Neuron (in vitro differentiated cells): ENCODE data around the gene CAMK1D.
A peak's percentile ranks its signal among the peaks of the same experiment; 100 is the strongest.

ENCODE experiments used
- H2AFZ ChIP-seq: one replicate; pipeline ENCODE4 v1.6.1; 2013; ENCODE audit warnings: low read depth, mild to moderate bottlenecking, inconsistent platforms, low read length, moderate library complexity
- H3K27me3 ChIP-seq: one replicate; pipeline ENCODE4 v1.6.1; 2013; ENCODE audit warnings: low read length; ENCODE audit not compliant: insufficient read depth
- H3K36me3 ChIP-seq: one replicate; pipeline ENCODE4 v1.6.1; 2013; ENCODE audit warnings: low read length; ENCODE audit not compliant: insufficient read depth
- H3K4me1 ChIP-seq: one replicate; pipeline ENCODE4 v1.6.1; 2013; ENCODE audit warnings: low read length; ENCODE audit not compliant: insufficient read depth
- H3K4me3 ChIP-seq: 2 replicates; pipeline ENCODE4 v1.5.1; 2013; ENCODE audit warnings: mild to moderate bottlenecking, low read length, moderate library complexity
- H3K9me3 ChIP-seq: one replicate; pipeline ENCODE4 v1.6.1; 2013; ENCODE audit warnings: low read length

Gene CAMK1D

DNA sequence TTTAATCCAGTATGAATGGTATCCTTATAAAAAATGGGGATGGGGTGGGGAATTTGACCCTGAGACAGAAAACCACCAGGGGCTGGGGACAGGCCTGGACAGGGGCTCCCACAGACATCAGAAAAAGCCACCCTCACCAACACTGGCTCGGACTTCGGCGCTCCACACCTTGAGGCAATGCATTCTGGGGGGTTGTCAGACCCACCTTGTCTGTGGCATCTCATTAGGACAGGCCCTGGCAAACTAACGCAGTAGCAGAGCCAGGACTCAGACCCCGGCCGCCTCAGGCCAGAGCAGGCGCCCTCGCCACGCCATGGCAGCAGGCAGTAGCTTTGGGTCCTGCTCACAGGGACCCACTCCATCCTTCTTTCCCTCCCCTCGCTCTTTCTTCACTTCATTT, 492.1 kb downstream of the CAMK1D start:
- Histone ChIP-seq H2AFZ (no peak overlapping the region), H3K27me3 (no peaks in the 10 kb centered on the region), H3K36me3 (no peaks in the 10 kb centered on the region)

DNA sequence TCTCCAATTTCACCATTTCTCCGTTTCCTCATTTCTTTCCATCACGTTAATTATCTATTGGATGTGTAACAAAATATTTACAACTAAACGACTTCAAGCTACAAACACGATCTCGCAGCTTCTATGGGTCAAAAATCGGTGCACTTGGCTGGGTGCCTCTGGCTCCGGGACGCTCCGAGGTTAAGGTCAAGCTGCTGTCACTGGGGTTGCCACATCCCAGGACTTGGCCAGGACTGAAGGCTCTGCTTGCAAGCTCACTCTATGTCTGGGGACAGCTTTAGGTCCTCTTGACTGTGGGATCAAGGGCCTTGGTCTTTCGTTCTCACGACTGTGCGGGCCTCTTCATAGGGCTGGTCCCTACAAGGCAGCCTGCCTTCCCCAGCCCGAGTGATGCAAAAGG, 492.5 kb downstream of the CAMK1D start:
- Histone ChIP-seq H3K4me3 (no peak overlapping the region), H3K27me3 (no peaks in the 10 kb centered on the region), H3K4me1 (peaks cover 11% of the 10 kb centered on the region), H3K9me3 (no peaks in the 10 kb centered on the region), H3K36me3 (no peaks in the 10 kb centered on the region), H2AFZ (no peak overlapping the region)

More for the DNA sequence above, 492.1 kb downstream of the CAMK1D start:
- H3K4me1 ChIP-seq: peaks cover 11% of the 10 kb centered on the region
- no peaks in the 10 kb centered on the region for H3K9me3 ChIP-seq
- no peak overlapping the region for H3K4me3 ChIP-seq

DNA sequence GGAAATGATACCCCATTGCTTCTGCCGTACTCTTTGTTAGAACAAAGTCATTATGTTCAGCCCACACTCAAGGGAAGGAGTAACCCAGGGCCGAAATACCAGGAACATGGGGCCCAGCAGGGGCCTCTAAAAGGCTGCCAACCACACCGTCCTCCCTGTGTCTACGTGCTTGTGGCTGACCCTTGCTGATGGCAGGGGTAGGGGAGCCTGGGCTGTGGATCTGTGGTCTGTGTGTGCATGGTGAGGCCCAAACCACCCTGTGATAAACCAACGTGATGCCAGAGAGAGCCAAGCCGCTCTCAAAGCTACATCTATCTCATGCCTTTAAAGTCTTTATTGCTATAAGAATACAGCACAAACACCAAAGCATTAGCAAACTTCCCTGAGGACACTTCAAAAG, 493.0 kb downstream of the CAMK1D start:
- H3K36me3 ChIP-seq: no peaks in the 10 kb centered on the region
- no peak overlapping the region for H2AFZ ChIP-seq

DNA sequence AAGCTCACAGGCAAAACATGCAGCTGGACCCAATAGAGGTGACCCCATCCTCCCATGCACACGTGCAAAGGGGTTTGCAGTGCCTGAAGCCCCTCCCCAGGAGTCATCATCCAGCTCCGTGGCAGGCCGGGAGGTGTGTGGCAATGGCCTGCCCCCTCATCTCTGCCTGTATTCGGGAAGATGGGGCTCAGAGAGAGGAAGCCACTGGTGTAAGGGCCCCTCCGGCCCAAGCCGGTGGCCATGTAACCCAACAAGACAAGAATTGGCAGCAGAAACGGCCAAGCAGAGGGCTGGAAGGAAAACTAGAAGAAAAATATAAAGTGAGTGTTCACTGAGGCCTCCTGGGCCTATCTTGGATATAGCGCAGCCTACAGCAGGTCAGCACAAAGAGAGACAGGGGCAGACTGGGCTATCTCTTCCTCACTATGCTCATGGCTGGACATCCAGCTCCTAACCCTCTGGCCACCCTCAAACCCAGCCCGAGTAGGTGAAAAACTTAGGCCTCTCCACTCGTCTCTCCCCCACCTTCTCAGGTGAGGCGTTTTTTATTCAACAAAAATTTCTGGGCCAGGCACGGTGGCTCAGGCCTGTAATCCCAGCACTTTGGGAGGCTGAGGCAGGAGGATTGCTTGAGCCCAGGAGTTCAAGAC, 494.1 kb downstream of the CAMK1D start:
- Histone ChIP-seq H2AFZ (no peak overlapping the region), H3K4me1 (peaks cover 11% of the 10 kb centered on the region), H3K4me3 (no peak overlapping the region), H3K27me3 (no peaks in the 10 kb centered on the region), H3K9me3 (no peaks in the 10 kb centered on the region), H3K36me3 (no peaks in the 10 kb centered on the region)

More for the DNA sequence above, 493.0 kb downstream of the CAMK1D start:
- H3K9me3 ChIP-seq: no peaks in the 10 kb centered on the region
- peaks cover 11% of the 10 kb centered on the region for H3K4me1 ChIP-seq
- no peak overlapping the region for H3K4me3 ChIP-seq
- no peaks in the 10 kb centered on the region for H3K27me3 ChIP-seq

DNA sequence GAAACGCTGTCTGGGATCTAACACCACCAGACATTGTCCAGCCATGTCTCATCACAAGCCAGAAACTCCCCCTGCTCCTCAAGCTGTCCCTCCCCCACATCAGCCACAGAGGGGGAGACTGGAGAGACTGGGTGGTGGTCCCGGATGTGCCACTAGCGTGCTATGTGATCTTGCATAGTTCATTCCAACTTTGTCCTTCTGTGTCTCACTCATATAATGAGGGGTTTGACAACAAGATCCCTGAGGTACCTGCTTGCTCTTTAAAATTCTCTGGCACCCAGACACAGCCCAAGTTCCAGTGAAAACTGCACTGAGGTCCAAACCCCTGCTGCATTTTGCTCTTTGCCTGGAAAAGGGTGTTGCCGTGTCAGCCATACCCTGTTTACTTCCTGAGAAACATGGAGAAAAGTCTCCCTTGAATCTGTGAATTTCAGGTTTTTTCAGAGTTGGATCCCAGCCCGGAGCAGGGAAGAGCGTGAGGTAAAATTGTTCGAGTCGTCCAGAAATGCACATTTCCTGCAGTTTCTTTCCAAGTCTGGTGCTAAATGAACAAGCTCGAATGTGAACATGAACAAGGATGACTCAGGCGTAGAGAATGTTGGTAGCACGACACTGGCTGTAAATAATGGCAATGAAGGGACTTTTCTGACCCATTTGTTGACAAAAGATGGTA, 495.6 kb downstream of the CAMK1D start:
- H2AFZ ChIP-seq: peak overlapping the region; percentile 87
- peak overlapping the region; percentile 11 for H3K4me3 ChIP-seq
- peaks cover 11% of the 10 kb centered on the region for H3K4me1 ChIP-seq
- H3K9me3 ChIP-seq: no peaks in the 10 kb centered on the region
- no peaks in the 10 kb centered on the region for H3K27me3 ChIP-seq
- no peaks in the 10 kb centered on the region for H3K36me3 ChIP-seq

DNA sequence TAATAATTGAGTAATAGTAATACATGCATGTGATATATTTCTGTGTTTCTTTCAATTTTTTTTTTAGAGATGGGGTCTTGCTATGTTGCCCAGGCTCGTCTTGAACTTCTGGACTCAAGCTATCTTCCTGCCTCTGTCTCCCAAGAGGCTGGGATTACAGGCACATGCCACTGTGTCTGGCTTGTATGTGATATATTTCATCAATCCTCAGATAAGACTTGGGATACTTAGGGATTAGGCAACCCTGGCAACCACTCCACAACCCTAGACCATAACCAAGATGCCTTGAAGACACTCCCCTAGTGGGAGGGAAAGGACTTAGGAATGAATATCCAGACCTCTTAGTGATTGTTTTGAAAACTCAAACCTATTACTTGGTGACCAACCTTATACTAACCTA, 497.4 kb downstream of the CAMK1D start:
- peaks cover 9% of the 10 kb centered on the region for H3K4me1 ChIP-seq
- H3K27me3 ChIP-seq: no peaks in the 10 kb centered on the region

DNA sequence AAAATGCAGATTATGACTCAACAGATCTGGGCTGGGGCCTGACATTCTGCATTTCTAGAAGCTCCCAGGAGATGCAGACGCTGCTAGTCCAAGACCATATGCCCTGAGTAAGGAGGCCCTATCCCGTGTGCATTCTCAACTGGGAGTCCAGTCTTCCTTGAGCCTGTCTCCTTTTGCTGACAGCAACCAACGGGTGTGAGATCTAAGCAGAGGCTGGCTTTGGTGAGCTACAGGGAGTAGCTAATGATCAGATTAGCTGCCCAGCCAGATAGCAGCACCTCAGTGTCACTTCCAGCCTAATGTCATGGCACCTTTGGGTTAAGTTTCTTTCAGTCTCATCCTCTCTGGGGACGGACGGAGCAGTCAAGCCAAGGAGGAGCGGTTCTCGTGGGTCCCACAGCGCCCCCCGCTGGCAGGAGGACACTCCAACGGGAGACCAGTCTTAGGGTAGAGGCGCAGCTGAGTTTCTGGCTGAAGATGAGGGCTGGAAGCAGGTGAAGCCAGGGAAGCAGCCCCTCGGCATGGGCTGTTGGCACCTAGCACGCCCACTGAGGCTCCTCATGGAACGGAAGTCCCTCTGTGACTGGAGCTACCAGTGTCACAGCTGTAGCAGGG, 498.1 kb downstream of the CAMK1D start:
- no peak overlapping the region for H2AFZ ChIP-seq

More for the DNA sequence above, 497.4 kb downstream of the CAMK1D start:
- no peaks in the 10 kb centered on the region for H3K36me3 ChIP-seq
- H3K9me3 ChIP-seq: no peaks in the 10 kb centered on the region
- no peak overlapping the region for H3K4me3 ChIP-seq
- H2AFZ ChIP-seq: no peak overlapping the region

DNA sequence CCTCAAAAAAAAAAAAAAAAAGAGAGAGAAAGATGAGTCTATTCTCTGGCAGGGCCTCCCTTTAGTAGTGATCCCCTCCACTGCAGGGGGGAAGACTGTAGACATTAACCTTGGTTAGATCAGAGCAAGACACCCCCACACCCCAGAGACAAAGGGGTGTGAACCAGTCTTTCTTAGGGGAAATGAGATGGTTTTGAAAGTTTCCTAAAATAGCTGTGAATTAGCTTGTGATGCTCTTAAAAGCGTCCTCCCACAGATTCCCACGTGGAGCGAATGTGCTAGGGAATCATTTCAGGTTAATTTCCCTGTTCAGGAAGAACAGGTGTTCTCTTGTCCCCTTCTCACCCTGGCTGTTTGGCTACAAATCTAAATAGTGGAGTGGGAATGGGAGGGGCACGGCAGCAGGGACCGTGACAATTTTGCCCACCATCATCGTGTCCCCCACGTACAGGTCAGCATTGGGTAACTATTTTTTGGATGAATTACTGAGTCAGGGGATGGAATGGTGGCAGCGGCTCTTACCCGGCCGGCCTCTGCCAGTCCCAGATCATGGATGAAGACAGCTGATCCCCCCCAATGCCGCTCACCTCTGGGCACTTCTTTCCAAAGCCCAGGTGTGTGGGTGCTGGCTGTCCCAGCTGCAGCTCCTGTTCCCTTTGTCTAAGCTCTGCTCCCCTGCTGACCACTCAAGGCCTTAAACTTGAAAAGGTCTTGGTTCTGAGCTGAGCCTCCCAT, 499.3 kb downstream of the CAMK1D start:
- H3K9me3 ChIP-seq: no peaks in the 10 kb centered on the region
- peaks cover 9% of the 10 kb centered on the region for H3K4me1 ChIP-seq
- H2AFZ ChIP-seq: no peak overlapping the region
- H3K4me3 ChIP-seq: no peak overlapping the region
- no peaks in the 10 kb centered on the region for H3K36me3 ChIP-seq
- H3K27me3 ChIP-seq: no peaks in the 10 kb centered on the region

More for the DNA sequence above, 498.1 kb downstream of the CAMK1D start:
- Histone ChIP-seq H3K9me3 (no peaks in the 10 kb centered on the region), H3K4me1 (peaks cover 9% of the 10 kb centered on the region), H3K4me3 (no peak overlapping the region), H3K36me3 (no peaks in the 10 kb centered on the region), H3K27me3 (no peaks in the 10 kb centered on the region)

DNA sequence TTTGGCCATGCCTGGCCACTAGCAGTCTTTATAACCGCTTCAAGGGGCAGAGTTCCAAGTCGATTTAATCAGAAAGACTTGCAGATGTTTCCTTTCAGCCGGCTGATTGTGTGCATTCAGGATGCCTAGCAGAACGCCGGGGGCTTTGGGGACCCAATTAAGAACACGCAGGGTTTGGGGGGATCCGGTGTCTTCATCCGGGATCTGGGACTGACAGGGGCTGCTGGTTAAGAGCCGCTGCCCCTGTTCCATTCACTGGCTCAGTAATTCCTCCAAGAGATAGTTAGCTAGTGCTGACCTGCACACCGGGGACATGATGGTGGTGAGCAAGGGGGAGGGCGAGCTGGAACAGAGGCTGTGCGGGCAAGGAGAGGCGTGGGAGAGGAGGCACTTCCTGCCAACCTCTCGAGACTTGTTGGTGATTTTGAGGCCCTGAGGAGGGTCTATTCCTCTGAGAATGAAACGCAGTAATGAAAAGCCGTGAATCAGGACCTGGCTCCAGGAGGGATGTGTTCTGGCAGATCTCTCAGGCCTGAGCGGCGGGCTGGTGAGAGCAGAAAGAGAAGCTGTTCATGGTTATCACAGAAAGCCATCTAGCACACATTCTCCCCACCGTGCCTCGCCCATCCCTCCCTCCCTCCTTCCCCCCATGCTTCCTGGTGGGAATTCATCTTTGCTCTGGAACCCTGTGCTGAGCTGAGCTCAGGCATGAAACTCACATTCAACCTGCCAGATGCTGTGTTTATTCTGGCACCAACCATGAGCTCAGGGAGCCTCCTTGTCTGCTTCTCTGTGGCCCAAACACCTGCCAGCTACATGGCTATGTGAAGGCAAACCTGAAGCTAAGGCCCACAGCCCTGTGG, 500.2 kb downstream of the CAMK1D start:
- Histone ChIP-seq H3K27me3 (no peaks in the 10 kb centered on the region), H3K36me3 (no peaks in the 10 kb centered on the region), H2AFZ (no peak overlapping the region), H3K4me3 (no peak overlapping the region), H3K4me1 (peaks cover 8% of the 10 kb centered on the region), H3K9me3 (no peaks in the 10 kb centered on the region)

DNA sequence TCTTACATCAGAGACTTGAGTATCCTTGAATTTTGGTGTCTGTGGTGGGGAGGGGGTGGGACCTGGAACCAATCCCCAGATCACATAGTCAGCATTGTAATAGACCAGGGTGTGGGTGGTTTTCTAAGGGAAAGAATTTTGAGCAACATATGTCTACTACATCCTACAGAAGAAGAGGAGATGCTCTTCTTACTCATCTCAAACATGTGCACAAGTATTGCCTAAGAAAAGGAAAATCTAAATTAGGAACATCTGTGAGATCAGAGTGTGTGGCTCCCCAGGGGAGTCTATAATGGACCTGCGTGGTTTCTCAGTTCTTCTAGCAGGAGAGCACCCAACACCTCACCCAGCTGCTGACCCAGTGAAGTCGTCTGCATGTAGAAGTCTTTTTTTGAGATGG, 503.3 kb downstream of the CAMK1D start:
- no peaks in the 10 kb centered on the region for H3K9me3 ChIP-seq
- no peak overlapping the region for H3K4me3 ChIP-seq
- H2AFZ ChIP-seq: no peak overlapping the region
- H3K27me3 ChIP-seq: no peaks in the 10 kb centered on the region
- H3K36me3 ChIP-seq: no peaks in the 10 kb centered on the region
- H3K4me1 ChIP-seq: no peaks in the 10 kb centered on the region

DNA sequence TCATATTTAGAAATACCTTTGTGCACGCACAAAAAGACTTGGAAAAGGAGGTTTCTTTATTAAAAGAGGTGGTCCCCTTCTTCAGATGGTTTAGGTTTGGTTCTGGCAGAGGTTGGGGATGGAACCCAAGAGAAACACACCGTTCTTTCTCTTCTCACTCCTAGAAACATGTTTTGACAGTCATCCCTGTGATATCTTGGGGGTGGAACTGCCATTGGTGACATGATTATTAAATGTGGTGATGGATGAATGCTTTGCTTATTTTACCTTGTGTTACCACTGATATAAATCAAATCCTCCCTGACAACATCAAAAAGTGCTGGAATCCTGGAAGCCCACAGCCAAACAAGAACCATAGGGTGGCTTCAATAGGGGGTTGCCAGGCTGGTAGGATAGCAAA, 505.6 kb downstream of the CAMK1D start:
- no peaks in the 10 kb centered on the region for H3K36me3 ChIP-seq
- H3K9me3 ChIP-seq: no peaks in the 10 kb centered on the region
- H3K4me1 ChIP-seq: no peaks in the 10 kb centered on the region
- no peaks in the 10 kb centered on the region for H3K27me3 ChIP-seq
- no peak overlapping the region for H2AFZ ChIP-seq
- H3K4me3 ChIP-seq: no peak overlapping the region

DNA sequence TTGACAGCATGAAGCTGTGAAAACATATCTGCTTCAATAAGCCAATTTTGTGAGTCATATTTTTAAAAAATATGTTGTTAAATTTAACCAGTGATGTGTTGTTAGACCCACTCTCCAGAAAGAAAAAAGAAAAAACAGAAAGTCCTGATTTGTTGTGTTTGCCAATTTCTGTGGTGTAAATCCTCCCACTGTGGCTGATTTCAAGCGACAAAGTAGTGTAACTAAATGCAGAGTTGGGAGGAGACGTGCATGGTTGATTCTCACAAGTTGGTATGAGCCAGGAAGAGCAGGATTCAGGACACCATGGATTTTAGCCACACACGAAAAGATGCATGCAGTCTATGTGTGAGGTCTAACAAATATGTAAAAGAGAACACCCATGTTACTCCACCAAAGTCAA, 513.1 kb downstream of the CAMK1D start:
- Histone ChIP-seq H3K4me3 (no peak overlapping the region), H3K36me3 (no peaks in the 10 kb centered on the region), H3K27me3 (no peaks in the 10 kb centered on the region), H3K9me3 (no peaks in the 10 kb centered on the region), H2AFZ (no peak overlapping the region), H3K4me1 (no peaks in the 10 kb centered on the region)
